Liver (tissue), 9 donors: Measurements from ENCODE around the gene MAFF. TPM values are rescaled to one million over a fixed set of nuclear protein-coding genes. Genes with fewer than 3 reads are reported as not detected.

Experiments
- DNase-seq: peaks from one replicate; pipeline ENCODE4 v3.0.0-alpha.2; 2017; ENCODE audit warnings: low spot score
- H3K27ac ChIP-seq, 2 donors: one replicate each; pipeline ENCODE4 v1.7.0; 2013; ENCODE audit warnings: inconsistent platforms in 2 of 2, low read length in 2 of 2, control low read depth in 1 of 2, low read depth in 1 of 2, mild to moderate bottlenecking in 1 of 2
- H3K27me3 ChIP-seq, 4 donors: one replicate each; pipeline versions ENCODE4 v1.6.1 to v1.7.0; 2013; ENCODE audit warnings: low read length in 3 of 4, inconsistent platforms in 1 of 4, mild to moderate bottlenecking in 1 of 4, moderate library complexity in 1 of 4; ENCODE audit not compliant: control insufficient read depth in 4 of 4, insufficient read depth in 4 of 4
- H3K36me3 ChIP-seq, 4 donors: one replicate each; pipeline versions ENCODE4 v1.6.1 to v1.7.0; 2013; ENCODE audit warnings: low read length in 3 of 4, mild to moderate bottlenecking in 3 of 4, low read depth in 1 of 4, moderate library complexity in 1 of 4; ENCODE audit not compliant: control insufficient read depth in 4 of 4, insufficient read depth in 3 of 4
- H3K4me1 ChIP-seq, 4 donors: one replicate each; pipeline versions ENCODE4 v1.6.1 to v1.7.0; 2013; ENCODE audit warnings: low read length in 3 of 4, mild to moderate bottlenecking in 3 of 4, moderate library complexity in 1 of 4; ENCODE audit not compliant: control insufficient read depth in 4 of 4, insufficient read depth in 4 of 4
- H3K4me3 ChIP-seq, 3 donors: one replicate each; pipeline versions ENCODE4 v1.6.1 to v1.7.0; 2013; ENCODE audit warnings: low read length in 3 of 3, control low read depth in 1 of 3, low read depth in 1 of 3, mild to moderate bottlenecking in 1 of 3
- H3K9ac ChIP-seq, 2 donors: one replicate each; pipeline ENCODE4 v1.7.0; 2013; ENCODE audit warnings: low read length in 2 of 2, mild to moderate bottlenecking in 2 of 2, moderate library complexity in 2 of 2, control low read depth in 1 of 2, low read depth in 1 of 2
- H3K9me3 ChIP-seq, 4 donors: one replicate each; pipeline versions ENCODE4 v1.6.1 to v1.7.0; 2013; ENCODE audit warnings: low read length in 3 of 4; ENCODE audit not compliant: control insufficient read depth in 4 of 4
- CTCF ChIP-seq: fragments of 150-350 bp; IDR thresholded peaks from 2 replicates; pipeline ENCODE4 v1.5.1; 2017; ENCODE audit warnings: improper control_type of control experiment, low read depth, low read length; ENCODE audit not compliant: missing input control
- FOXA1 ChIP-seq: IDR thresholded peaks from 2 replicates; pipeline ENCODE4 v1.6.1; 2016; ENCODE audit warnings: antibody characterized with exemption
- FOXA2 ChIP-seq: IDR thresholded peaks from 2 replicates; pipeline ENCODE4 v1.6.1; 2016; ENCODE audit warnings: antibody characterized with exemption
- GABPA ChIP-seq, 2 donors: IDR thresholded peaks in 1 of 2; conservative IDR thresholded peaks in 1 of 2; 2 replicates each; pipeline ENCODE4 v1.6.1; 2016; ENCODE audit warnings: antibody characterized with exemption in 2 of 2, mild to moderate bottlenecking in 1 of 2, moderate library complexity in 1 of 2
- JUND ChIP-seq, 2 donors: IDR thresholded peaks; 2 replicates each; pipeline ENCODE4 v1.6.1; 2016; ENCODE audit warnings: antibody characterized with exemption in 2 of 2
- MAX ChIP-seq: IDR thresholded peaks from 2 replicates; pipeline ENCODE4 v1.6.1; 2016; ENCODE audit warnings: antibody characterized with exemption
- NR2F2 ChIP-seq: IDR thresholded peaks from 2 replicates; pipeline ENCODE4 v1.6.1; 2016; ENCODE audit warnings: antibody characterized with exemption
- RAD21 ChIP-seq, 2 donors: IDR thresholded peaks; 2 replicates each; pipeline ENCODE4 v1.6.1; 2016; ENCODE audit warnings: antibody characterized with exemption in 2 of 2, mild to moderate bottlenecking in 2 of 2
- REST ChIP-seq: IDR thresholded peaks from 2 replicates; pipeline ENCODE4 v1.6.1; 2016; ENCODE audit warnings: antibody characterized with exemption, mild to moderate bottlenecking
- RXRA ChIP-seq, 2 donors: IDR thresholded peaks; 2 replicates each; pipeline ENCODE4 v1.6.1; 2017 to 2018; ENCODE audit warnings: antibody characterized with exemption in 2 of 2, mild to moderate bottlenecking in 1 of 2
- SP1 ChIP-seq: IDR thresholded peaks from 2 replicates; pipeline ENCODE4 v1.6.1; 2018; ENCODE audit warnings: antibody characterized with exemption, mild to moderate bottlenecking
- TAF1 ChIP-seq: conservative IDR thresholded peaks from 2 replicates; pipeline ENCODE4 v1.6.1; 2016; ENCODE audit warnings: antibody characterized with exemption, mild to moderate bottlenecking
- YY1 ChIP-seq: IDR thresholded peaks from 2 replicates; pipeline ENCODE4 v1.6.1; 2016; ENCODE audit warnings: antibody characterized with exemption, mild to moderate bottlenecking
- WGBS: extraction: QIAGEN DNeasy Blood & Tissue Kit; methylation state at CpG from one replicate; pipeline ENCODE4 v1.1.7; 2013; 5-methylcytosine and 5-hydroxymethylcytosine counted together
- polyA plus RNA-seq, 2 donors: library from polyadenylated mRNA; stranded (reverse) in 1 of 2; unstranded in 1 of 2; fragments of 200-250 nt in 1 of 2; fragments of >200 nt in 1 of 2; fragmentation: Nextera tagmentation in 1 of 2; extraction: Ambion mirVana in 1 of 2; gene quantifications; one replicate each; pipeline versions ENCODE4 v1.2.1 to v1.2.3, GENCODE V29; 2013 to 2015
- total RNA-seq, 2 donors: library from RNA; depleted of rRNA; stranded (reverse); fragments of >200 nt; gene quantifications; one replicate each; pipeline ENCODE4 v1.2.3, GENCODE V29; 2014
- TF ChIP-seq, protein P1 (sequence below): IDR thresholded peaks from 2 replicates; pipeline ENCODE4 v1.6.1; 2016; ENCODE audit warnings: antibody characterized with exemption
- TF ChIP-seq, protein P2 (sequence below): IDR thresholded peaks from 2 replicates; pipeline ENCODE4 v1.6.1; 2016; ENCODE audit warnings: antibody characterized with exemption
- donor health status: healthy.
- donor health status: healthy.
- donor health status: healthy.
- donor health status: healthy.
- donor health status: healthy.

Gene MAFF
- total and polyA plus RNA-seq, 4 donors = 1.4 to 3.3 (median 2.0) TPM

DNA sequence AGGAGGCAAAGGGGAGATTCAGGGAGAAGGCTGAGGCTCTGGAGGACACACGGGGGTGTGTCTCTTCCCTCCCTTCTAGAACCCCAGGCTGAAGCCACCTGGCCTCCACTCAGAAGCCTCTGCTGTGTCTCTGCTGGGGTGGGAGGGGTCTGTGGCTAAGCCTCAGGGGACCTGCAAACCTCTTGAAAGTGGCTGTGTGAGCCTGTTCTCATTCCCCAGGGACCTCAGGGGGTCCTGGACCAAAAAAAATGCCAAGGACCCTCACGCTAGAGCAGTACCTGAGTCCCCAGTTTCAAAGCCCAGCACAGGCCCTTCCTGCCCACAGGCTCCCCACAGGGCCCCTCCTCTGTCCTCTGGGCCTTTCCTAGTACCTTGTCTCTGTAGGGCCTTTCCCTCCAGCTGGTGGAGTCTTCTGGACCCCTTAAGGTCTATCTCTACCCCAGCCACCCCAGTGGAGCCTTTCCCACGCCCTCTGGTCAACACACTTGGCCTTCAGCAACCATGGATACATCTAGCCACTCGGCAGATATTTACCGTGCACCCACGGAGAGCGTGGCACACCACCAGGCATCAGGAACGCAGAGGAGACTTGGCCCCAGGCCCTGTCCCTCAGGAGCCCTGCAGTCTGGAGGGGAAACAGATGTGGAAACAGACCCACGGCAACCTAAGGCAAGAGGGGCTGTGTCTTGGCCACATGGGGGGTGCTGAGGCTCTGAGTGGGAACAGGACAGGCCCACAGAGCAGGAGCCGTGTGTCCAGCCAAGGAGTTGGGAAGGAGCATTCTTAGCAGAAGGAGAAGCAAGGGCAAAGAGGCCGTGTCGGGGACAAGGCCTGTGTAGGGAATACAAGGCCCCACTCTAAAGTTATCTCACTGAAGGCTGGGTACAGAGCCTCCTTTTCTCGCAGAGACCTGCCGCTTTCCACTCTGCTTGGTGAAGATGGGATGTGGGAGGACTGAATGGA lies 38.6 kb upstream of the MAFF start:
- no peak overlapping the region for H3K4me3 ChIP-seq
- peak overlapping the region; percentile 73 to 84 for H3K27ac ChIP-seq
- H3K27me3 ChIP-seq = no peaks in the 10 kb centered on the region
- H3K9ac ChIP-seq = peak overlapping the region in 1 of 2 donors; percentile 1
- TF ChIP-seq NR2F2 (no peak), JUND (IDR thresholded peaks at IDR 0.05) (no peak), SP1 (no peak), GABPA (IDR thresholded peaks at IDR 0.05 in 1 of 2, conservative IDR thresholded peaks at IDR 0.05 in 1 of 2) (no peak), YY1 (no peak), REST (no peak), TAF1 (no peak), MAX (no peak), RXRA (IDR thresholded peaks at IDR 0.05) (no peak), RAD21 (IDR thresholded peaks at IDR 0.05) (no peak), FOXA2 (no peak), FOXA1 (no peak), CTCF (no peak)
- TF ChIP-seq, protein P1, sequence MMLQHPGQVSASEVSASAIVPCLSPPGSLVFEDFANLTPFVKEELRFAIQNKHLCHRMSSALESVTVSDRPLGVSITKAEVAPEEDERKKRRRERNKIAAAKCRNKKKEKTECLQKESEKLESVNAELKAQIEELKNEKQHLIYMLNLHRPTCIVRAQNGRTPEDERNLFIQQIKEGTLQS = no peak
- TF ChIP-seq, protein P2, sequence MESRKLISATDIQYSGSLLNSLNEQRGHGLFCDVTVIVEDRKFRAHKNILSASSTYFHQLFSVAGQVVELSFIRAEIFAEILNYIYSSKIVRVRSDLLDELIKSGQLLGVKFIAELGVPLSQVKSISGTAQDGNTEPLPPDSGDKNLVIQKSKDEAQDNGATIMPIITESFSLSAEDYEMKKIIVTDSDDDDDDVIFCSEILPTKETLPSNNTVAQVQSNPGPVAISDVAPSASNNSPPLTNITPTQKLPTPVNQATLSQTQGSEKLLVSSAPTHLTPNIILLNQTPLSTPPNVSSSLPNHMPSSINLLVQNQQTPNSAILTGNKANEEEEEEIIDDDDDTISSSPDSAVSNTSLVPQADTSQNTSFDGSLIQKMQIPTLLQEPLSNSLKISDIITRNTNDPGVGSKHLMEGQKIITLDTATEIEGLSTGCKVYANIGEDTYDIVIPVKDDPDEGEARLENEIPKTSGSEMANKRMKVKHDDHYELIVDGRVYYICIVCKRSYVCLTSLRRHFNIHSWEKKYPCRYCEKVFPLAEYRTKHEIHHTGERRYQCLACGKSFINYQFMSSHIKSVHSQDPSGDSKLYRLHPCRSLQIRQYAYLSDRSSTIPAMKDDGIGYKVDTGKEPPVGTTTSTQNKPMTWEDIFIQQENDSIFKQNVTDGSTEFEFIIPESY = no peak
- 72% methylated on average over 14 of the region's 14 CpGs for WGBS
- H3K9me3 ChIP-seq = no peaks in the 10 kb centered on the region
- no peak for DNase-seq
- H3K4me1 ChIP-seq = peaks cover 14 to 34% (median 26%) of the 10 kb centered on the region in 4 donors
- H3K36me3 ChIP-seq = no peaks in the 10 kb centered on the region
